SW 1271 (cell line): ENCODE measurements around the gene MAP3K8.

Experiments used
- DNase-seq, 2 experiments: peaks; one replicate each; lab custom pipeline; 2025; lab: John Stamatoyannopoulos, UW

Gene MAP3K8

DNA sequence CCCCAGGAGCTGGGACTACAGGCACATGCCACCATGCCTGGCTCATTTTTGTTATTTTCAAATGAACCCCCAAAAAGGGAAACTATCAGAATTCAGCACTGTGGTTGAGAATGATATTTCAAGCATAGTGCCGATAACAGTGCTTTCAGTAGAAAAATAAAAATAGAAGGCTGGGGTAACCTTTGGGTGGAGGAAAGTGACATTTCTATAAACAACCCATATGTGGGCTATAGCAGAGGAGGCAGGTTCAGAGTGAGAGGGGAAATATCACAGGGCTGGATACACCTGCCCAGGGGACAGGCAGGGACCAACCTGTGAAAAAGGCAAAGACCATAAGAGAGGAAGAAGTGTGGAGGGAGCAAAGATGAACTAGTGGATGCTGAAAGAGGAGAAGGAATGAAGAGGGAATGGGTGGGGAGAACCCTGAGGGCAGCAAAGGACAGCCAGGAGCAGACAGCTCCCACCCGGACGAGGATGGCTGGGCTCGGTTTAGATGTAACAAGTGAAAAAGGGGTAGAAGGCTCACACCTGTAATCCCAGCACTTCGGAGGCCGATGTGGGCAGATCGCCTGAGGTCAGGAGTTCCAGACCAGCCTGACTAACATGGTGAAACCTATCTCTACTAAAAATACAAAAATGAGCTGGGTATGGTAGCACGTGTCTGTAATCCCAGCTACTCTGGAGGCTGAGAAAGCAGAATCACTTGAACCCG is 56.5 kb downstream of the MAP3K8 start:
- no peak for DNase-seq

DNA sequence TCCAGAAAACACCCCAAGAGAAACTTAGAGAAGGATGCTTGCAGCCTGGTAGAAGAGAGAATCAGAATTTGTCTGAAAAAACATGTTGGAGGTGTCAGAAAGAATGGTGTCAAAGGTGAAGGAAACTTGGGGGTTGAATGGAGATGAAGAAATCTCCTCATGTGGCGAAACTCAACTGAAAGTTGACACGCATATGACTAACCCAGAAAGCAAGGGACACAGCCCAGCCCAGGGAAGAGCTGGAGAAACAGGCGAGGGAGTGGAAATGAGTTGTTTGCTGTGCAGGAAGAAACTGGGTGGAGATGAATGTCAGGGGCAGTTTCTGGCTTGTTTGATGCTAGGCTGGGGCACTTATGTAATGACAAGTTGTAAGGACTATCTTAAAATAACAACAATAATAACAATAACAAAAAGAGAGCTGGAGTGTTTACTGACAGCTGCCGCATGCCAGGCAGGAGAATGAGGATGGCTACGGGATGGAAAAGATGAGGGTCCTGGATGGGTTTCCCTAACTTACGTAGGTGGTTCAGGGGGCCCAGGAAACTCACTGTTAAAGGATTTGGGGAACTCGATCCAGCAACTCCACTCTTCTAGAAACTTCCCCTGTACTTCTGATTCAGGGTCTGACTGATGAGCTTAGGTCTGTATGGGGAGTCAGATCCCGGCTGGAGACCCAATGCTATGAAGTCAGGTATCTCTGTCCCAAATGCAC is 57.4 kb downstream of the MAP3K8 start:
- no peak for DNase-seq

DNA sequence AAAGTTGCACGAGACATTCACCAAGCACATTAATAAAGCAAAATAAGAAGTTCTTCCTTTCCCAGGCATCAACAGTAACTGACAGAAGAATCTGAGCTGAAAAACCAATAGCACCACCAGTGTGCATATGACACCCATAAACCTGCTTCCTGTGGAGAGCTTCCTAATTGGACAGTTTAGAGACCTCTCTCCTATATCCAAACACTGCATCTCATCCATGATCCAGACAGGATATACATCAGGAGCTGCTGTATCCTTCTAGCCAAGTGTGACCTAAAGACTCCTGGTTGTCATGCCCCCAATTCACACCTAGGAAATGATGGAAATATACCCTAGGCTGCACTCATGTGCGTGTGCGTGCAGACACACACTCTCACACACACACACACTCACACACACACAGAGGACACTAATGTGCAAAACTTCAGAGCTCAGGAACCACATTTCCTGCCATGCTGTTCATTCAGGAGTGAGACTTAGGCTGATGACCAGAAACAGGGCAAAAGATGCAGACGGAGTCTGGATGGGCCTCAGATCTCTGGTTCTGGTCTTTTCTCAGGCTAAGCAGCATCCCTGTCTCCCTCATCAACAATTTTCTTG is 58.0 kb downstream of the MAP3K8 start:
- DNase-seq: no peak

DNA sequence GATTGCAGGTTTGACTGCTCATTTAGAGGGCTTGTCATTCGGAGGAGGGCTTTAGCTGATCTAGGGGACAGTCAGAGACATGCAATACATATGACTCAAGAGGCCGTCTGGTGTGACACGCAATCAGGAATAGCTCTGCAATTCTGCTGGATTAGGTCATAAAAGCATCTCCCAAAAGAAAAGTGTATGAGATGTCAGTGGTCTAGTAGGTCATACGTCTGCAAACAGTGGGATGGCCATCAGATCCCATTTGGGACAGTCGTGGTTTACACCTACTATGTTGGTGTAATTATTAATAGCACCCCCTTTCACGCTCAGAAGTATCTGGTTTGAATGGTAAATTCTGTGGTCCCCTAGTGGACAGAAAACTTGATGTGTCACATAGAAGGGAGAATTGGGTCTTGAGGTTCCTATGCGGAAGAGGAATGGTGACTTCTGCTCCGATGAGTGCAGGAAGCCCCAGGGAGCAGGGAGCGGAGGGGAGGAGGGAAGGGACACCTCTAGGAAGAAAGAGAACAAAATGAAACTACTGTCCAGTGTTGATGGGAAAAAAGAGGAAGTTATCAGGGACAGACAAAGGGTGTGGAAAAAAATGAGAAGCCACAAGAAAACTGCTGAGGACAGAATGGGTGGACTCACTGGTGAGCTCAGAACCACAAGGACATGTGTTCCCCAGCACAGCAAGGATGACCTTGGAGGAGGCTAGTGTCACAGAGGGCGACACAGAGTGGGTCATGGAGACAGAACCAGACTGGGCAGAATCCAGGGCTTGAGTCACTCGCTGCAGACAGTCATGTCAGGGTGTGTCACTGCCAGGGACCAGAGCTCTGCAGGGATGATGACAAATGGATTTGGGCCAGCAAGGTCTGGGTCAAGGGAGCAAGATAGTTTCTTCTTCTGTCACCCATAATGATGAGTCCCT is 59.9 kb downstream of the MAP3K8 start:
- DNase-seq: no peak

DNA sequence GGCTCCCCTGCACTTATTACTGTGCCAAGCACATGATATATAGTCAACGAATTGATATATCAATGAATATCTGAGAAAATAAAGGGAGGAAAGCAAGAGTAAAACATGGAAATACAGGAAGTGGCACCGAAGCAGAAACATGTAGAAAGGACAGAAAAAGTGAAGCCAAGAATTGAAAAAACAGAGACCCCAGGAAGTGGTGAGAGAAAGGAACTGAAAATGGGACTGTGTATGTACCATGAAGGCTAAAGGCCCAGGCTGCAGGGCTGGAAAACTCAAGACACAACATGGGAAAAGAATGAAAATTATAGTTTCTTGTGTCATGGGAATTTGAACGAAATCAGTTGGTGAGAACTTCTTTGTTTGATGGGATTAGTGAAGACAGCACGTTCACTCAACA is 60.6 kb downstream of the MAP3K8 start:
- no peak for DNase-seq

DNA sequence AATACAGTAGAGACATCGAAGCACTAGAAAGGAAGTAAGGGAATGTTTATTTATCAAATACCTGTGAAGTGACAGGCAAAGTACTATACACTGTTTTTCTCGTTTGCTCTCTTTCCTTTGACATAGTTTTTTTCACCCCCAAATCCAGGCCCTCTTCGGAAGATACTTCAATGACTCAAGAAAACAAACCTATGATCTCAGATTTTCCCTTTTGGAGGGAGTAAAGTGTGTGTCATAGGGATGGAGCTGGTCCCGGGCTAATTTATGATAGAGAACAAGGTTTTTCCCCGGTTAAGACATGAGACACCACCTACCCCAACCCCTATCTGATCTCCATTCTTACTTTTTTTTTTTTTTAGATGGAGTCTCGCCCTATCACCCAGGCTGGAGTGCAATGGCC is 61.7 kb downstream of the MAP3K8 start:
- DNase-seq: no peak

DNA sequence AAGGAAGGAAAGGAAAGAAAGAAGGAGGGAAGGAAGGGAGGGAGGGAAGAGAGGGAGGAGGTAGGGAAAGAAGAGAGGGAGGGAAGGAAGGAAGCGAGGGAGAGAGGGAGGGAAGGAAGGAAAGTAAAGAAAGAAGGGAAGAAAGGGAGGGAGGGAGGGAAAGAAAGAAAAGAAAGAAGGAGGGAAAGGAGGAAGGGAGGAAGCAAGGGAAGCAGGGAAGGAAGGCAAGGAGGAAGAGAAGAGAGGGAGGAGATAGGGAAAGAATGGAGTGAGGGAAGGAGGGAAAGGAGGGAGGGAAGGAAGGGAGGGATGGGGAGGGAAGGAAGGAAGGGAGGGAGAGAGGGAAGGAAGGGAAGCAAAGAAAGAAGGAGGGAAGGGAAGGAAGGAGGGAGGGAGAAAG is 65.8 kb downstream of the MAP3K8 start:
- no peak for DNase-seq

DNA sequence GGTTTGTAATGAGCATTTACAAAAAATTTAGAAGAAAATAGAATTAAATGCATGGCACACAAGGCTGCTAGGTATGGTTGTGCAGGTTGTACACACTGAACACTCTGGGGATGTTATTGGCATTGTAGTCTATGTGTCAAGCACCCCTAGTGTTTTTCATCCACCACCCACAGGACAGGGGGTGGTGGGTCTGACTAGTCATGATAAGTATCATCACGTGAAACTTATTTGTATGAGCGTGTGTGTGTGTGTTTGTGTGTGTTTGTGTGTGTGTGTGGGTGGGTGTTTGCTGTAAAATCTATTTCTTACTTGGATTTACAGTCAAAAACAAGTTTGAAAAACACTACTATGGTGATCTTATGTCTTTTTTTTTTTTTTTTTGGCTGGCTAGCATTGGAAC is 66.5 kb downstream of the MAP3K8 start:
- DNase-seq: no peak

DNA sequence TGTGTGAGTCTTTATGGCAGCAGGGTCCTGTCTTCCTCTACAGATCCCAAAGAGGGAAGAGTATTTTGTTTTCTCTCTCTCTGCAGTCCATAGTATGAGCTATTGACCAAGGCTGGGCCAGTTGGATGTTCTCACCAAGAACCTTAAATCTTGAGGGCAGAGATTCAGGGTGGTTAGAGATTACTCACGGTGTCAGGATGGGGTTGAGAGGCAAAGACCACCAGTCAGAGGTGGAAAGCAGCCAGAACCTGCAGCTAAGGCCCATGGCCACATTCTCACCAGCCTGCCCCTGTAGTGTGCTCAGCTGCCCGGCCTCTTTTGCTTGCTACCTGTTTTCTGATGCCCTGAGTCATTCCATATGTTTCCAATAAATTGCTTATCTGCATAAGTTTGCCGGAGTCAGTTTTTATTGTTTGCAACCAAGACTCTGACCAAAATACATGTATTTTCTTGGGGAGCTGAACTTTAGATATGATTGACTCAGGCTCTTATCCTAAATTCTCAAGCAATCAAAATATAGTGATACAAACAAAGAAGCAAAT is 67.0 kb downstream of the MAP3K8 start:
- DNase-seq: no peak

DNA sequence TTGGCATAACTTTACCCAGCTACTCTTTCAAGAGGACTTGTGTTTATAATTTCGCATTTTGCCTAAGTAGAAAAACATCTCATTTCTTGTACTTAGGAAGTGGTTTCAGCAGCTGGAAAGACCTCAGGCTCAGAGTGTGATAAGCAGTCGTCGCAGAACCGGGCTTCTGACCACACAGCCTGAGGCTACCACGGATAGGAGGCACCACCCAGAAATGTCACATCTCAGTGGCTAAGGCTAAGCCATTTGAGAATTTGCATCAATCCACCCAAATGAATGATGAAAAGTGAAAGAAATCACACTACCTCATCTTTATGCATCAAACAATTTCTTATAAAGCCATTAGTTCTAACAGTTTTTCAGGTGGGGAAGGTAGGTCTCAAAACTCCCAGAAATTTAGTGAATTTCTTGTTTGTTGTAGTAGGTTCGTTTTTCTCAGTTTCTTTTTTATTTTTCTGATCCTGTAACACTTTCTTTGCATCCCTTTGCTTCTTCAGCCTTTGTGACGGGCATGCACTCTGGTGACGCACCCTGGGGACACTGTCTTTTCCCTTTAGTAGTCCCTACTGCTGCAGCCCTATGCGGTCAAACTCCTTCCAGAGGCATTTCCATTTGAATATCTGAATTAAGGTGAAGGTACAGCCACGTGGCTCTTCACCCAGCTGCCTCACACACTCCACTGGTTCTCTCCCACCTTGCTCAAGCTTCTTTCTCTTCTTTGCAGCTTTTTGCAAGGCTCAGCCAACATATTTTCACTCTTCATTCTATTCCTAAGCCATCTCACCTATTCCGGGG is 68.5 kb downstream of the MAP3K8 start:
- peak in 1 of 2 experiments; percentile 46 for DNase-seq

DNA sequence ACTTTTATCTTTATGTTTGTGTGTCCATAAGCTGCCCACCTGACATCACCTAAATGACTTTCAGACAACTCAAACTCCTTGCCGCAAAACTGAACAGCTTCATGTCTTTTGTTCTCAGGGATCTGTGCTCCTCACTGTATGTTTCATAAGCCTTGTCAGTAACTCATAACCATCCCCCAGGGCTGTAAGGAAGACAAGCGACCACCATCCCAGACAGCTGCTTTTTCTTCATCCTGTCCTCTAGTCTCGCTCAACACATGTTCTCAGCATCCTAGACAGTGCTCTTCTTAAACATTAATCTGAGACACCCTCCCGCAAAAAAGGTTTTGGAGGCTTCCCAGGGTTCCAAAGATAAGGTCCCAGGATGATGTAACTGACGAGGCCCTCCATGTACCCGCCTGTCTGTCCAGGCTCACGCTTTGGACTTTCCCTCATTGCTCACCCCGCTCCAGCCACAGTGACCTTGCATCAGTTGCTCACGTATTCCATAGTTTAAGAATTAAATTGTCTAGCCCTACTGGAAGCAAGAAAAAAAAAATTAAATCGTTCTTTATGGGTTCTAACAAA is 69.8 kb downstream of the MAP3K8 start:
- no peak for DNase-seq

DNA sequence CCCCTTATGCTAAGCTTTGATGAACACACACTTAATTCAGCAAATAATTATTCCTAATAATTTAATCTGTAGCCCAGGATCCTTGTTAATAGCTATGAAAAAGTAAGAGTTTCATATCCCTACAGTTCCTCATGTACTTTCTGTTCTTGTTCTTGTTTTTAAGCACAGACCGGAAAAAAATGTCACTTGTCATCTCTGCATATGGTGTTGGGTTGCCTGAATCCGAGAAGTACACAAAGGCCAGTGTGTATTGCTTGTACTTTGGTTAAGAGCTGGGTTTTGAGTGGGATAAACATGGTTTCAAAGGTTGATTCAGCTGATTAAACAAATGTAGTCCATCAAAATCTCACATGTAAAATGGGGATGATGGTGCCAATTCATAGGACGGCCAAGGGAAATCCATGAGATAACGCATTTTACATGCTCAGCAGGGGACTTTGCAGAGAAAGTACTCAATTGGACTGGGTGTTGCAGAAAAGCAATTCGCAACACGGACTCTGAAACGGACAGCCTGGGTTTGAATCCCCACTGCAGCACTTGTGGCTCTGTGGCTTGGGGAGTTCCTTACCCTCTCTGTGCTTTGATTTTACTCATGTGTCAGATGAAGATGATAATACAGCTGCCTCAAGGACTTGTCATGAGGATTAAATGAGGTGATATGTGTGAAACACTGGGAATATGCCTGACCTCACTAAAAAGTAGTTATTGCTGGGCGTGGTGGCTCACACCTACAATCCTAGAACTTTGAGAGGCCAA is 71.7 kb downstream of the MAP3K8 start:
- DNase-seq: no peak

DNA sequence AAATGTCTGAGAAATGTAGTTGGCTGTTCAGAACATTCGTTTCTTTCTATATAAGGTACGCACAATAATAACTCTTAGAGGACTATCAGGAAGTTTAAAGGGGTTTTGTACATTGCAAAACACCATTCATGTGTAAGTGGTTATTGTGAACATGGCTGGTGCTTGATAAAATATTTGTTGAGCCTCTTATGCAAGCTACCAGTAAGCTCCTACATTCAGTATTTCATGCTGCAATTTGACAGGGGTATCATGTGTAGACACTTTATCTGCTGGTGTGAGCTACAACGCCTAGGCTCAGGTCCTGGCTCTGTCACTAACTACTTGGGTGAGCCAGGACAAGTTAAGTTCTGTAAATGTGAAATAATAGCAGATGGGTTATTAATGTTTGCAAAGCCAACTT is 75.5 kb downstream of the MAP3K8 start:
- DNase-seq: no peak

DNA sequence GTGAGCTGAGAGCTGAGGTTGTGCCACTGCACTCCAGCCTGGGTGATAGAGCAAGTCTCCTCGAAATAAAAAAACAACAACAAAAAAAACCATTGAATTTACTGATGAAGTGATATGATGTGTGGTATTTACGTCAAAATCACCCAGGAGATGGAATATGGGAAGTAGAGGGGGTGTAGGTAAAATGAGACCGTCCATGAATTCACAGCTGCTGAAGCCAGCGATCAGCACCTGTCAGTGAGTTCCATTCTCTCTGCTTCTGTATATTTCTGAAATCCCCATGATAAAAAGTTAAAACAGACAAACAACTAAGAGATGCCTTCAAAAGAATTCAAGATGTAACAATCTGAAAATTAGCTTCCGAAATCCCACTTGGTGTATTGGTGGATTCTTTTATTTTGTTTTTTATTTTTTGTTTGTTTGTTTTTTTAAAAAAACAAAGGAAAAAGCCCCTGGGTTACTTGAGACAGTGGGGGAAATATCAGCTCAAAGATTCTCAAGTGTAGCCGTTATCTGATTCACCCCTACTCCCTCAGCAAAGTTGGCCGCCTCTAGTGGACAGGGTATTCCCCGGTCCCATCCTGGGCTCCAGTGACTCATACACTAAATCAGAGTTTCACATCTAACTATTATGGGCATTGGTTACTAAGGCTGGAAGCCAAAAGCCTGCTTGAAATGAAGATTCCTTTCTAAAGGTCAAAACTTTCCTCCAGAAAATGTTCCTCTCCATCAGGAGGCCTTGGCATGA is 76.4 kb downstream of the MAP3K8 start:
- DNase-seq: peak in 1 of 2 experiments; percentile 57

DNA sequence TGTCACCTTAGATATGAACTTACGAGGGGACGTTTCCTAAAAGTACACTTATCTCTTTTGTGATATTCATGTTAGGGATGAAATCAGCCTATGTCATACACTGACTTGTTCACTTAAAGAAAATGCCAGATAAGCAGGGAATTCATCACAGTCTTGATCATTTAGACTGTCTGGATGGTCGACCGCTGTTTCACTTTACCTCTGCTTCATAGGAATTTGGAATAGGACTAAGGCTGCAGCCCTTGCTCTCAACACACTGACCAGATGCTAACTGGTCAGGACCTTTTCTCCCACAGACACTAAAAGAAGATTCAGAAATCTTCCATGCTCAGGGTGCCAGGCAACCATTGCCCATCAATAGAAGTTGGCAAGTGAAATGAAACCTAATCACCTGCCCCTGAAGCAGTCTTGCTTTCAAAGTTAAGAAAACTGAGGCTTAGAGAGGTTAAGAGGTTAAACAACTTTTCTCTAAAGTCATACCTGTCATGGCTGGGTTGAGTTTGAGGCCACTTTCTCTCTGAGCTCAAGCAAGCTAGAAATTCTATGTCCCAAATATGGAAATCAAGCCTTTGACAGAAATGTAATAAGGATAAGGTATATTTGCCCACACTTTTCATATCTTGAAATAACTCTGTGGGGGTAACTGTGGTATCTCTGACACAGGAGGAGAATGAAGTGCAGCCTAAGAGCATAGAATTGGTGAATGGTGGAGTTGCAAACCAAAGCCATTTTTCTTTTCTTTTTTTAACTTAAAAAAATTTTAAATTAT is 77.1 kb downstream of the MAP3K8 start:
- DNase-seq: no peak
